Cerebellar cortex (tissue), 1 donor: Measurements from ENCODE around the gene NFATC2.

Experiments
- DNase-seq: peaks from one replicate; pipeline ENCODE4 v3.0.0-alpha.2; 2015; ENCODE audit warnings: low spot score

NFATC2 gene

GRCh38 chr20:51513545-51513944 lies 29.0 kb downstream of the NFATC2 start:
- no peak for DNase-seq

- no peak for DNase-seq
Observed at GRCh38 chr20:51512645-51513044, 29.9 kb downstream of the NFATC2 start.

DNA sequence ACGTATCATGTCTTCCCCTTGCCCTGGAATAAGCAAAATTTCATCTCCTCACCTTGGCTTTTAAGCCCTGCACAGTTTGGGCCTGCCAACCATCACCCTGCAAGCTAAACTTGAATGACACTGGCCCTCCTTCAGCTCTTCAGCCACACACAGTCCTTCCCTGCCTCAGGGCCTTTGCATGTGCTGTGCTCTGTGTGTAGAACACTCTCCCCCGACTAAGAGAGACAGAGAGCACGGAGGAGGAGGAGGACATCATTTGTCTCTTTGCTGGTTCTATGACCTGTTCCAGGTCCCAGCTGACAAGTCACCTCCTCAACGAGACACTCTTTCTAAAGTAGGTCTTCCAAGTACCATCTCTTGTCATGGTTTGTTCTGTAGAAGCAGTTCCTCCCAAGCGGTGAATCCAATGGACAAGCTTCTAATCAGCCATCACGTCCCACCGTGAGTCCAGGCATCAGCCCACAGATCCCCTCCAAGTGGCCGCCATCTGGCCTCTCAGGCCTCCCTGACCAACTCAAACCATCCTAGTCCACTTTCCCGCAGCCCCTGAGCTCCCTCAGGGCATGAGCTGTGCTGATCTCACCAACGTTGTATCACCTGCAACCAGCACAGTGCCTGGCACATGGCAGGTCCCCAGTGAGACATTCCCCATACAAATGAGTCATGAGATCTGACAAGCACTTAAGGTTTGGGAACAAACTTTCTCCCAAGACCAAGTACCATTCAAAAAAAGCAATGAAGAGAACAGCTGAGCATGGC lies 30.5 kb downstream of the NFATC2 start:
- no peak for DNase-seq

DNA sequence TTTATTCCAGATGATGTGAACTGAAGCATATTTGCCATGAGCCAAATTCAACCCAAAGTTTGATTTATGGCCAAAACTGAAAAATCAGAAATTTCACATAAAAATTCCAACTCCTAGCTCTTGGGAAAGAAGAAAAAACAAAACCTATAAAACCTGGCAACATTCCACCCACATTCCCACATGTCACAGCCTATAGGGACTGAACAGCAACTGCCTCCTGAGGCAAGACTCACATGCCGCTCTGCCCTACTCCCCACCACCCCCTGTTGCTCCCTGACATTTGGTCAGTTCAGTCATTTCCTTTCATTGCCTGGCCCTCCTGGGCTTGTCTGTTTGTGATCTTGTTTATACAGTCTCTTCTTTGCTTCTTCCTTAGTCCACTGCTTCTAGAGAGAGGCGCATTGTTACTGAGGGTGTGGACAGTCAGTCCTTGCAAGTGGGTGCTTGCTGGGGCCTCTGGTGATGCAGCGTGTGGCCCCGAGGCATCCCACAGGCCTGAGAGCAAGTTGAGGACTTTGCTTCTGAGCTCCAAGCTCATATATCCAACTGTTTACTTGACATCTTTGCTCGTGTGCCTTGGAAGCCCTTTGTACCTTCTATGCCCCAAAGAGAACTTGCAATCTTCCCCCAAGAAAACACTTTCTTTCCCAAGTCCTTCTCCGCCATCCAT lies 31.4 kb downstream of the NFATC2 start:
- no peak for DNase-seq

DNA sequence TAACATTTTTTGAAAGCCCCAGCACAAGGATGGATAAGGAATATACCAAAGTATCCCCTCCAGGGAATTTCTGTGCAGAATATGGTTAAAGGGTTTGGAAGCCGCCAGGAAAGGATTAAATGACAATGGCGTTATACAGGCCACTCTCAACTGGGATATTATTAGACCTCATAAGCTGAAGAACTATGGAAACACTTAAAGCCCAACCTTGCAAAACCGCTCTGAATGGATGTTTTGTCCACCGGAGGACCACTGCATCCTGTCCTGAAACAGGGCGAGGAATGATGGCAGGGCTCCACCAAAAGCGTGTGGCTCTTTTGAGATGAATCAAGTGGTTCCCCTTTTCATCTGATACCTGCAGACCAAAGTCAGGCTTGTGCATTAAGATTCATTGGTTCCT lies 32.4 kb downstream of the NFATC2 start:
- DNase-seq: no peak

GRCh38 chr20:51509208-51509607 lies 33.3 kb downstream of the NFATC2 start:
- DNase-seq: no peak

DNA sequence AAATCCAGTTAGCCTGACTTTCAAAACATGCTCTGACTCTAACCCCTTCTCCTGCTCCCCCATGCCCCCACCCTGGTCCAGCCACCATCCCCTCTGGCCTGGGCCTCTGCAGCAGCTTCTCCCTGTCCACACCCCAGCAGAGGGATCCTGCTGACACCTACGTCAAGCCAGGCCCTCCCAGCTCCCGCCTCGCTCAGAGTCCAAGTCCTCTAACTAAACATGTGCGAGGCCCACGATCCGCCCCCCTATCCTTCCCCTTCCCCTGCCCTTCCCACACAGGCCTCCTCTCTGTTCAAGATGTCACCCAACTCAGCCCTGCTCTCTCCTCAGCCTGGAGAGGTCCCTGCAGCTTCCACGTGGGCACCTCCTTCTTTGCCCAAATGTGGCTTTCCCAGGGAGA lies 33.7 kb downstream of the NFATC2 start:
- no peak for DNase-seq

DNA sequence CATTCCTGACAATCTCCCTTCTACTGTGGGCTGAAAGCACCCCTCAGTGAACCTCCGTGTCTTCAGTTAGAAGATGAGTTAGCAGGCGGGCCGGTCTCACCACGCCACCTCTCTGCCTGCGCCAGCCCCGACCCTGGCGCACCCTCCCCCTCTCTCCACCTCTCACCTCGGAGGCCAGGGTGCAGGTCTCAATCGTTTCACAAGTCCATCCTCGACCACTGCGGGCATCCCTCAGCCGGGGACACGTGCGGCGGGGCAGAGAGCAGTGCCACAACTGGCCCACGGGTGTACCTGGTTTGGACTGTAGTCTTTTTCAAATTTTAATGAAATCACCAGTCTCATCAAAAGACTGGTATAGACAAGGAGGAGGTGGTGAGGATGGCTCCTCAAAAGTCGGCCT lies 34.4 kb downstream of the NFATC2 start:
- DNase-seq: no peak

- no peak for DNase-seq
Observed at GRCh38 chr20:51507216-51508036, 35.1 kb downstream of the NFATC2 start.

DNA sequence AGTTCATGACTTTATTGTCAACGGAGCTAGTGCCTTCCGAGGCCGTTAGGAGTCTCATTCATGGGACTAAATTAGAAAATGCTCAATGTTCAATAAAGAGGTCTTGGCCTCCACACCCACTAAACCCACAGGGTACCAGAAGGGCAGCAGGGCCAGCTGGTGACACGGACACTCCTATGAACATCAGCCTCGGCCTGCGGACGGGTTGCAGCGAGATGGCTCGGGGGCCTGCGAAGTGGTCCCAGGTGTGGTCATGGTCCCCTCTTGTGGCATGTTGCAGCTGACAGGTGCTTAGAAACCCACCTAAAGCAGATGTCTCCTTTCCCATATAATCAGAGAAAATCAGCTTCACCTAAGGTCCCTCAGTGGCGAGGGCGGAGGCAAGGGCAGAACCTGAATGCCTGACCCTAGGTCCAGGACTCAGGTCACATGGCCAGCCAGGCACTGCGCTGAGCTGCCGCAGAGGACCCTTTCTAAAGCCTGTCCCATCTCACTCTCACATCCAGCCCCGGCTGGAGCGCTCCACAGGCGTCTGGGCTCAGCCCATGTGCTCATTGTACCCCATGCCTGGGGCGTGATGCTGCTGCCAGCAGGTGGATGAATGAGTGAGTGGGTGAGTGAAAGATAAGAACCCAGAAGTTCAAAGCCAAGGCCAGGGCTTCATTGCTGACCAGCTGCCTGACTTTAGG lies 35.8 kb downstream of the NFATC2 start:
- no peak for DNase-seq

- DNase-seq: no peak
Observed at GRCh38 chr20:51505566-51505965, 37.0 kb downstream of the NFATC2 start.

GRCh38 chr20:51503376-51503775 lies 39.1 kb downstream of the NFATC2 start:
- DNase-seq: no peak

DNA sequence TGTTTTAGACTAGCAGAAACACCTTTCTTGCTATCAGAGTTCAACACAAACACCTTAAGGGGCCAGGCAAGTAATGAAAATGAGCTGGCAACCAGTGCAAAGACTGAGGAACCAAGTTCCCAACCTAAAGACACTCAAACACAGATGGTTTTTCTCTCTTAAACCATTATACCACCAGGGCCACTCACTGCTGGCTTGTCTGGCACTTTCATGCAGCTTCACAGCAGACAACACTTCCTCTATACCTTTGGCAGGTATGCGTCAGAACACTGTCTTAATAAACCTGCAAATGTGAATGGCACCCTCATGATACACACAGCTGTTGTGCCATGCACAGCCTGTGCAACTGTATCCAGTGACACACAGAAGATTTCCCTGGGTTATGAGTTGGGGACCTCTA lies 41.6 kb downstream of the NFATC2 start:
- DNase-seq: no peak

DNA sequence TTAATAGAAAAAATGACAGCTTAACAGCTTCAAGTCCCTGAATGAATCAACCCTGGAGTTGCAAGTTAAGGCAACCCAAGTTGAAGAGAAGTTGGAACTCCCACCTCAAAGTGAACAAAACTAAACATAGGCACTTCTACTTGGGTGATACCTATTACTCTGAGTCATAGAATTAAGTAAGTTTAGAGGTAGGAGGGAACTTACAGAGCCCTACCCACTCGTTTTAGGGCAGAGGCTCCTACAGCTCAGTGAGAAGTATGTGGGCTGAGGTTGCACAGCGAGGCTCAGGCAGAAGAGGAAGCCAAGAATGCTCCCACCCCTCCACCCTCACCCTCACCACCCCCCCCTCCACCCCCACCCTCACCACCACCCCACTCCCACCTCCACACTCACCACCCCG lies 42.2 kb downstream of the NFATC2 start:
- no peak for DNase-seq

DNA sequence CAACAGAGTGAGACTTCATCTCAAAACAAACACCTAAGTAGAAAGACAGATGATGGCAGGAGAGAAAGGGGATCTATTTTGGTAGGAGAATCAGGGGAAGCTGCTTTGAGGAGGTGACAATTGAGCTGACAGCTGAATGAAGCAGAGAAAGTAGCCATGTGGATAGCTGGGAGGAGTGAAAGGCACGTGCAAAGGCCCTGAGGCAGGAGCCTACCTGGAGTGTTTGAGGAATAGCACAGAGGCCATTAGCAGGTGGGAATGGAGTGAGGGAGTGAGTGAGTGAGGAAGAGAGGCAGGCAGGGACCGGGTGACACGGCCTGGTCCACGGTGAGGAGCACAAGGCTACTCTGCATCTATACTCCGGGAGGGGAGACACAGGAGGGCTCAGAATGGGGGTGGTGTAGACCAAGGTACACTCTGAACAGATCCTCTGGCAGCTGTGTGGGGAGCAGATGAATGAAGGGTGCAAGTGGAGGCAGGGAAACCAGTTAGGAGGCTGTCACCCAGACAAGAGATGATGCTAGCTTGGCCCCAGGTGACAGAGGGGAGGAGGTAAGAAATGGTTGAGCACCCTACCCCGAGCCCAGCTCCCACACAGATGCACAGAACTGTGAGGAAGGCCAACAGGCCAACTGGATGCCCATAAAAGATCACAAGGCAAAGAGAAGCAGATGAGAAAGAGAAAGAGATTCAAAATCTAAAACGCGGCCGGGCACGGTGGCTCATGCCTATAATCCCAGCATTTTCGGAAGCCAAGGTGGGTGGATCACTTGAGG lies 43.6 kb downstream of the NFATC2 start:
- DNase-seq: no peak

- no peak for DNase-seq
Observed at GRCh38 chr20:51497542-51498467, 44.7 kb downstream of the NFATC2 start.

GRCh38 chr20:51496964-51497363 lies 45.6 kb downstream of the NFATC2 start:
- DNase-seq: no peak

DNA sequence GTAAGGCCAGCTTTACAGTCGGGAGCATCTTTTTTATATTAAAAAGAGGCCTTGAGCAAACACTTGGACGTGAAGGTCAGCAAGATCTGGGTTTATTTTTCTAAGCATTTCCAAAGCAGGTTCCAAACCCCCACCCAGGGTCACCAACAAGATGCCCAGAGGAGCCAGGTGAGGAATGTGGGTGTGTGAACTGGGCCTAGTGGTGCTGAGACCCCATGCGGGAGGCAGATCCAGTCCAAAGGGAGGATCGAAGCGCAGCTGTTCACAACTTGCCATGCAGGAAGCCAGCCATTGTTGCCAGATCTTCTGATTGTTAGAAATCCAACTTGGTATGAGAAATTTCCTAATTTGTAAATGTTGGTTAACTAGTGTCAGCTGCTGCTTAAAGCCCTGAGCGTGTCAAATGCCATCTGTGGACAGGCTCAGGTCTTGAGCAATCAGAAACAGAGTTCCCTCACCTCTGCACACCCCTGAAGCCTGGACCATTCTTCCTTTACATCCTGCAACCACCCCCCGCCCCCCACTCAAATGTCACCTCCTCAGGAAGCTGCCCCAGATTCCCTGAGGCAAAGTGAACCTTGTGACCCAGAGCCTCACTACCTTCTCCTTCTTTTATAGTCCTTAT lies 46.5 kb downstream of the NFATC2 start:
- no peak for DNase-seq

DNA sequence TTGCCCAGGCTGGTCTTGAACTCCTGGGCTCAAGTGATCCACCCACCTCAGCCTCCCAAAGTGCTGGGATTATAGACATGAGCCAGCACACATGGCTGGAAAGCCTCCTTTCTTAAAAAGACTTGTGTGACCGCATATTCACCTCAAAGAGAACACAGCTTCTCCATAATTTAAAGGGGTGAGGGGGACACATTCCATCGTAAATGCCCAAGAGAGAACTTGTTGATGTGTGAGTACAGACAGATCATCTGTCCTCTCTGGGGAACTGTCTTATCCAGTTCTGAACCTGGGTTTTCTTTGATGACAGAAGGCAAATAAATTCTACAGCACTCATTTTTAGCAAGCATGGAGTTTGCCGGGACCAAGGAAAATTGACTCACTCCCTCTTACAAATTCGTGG lies 47.2 kb downstream of the NFATC2 start:
- DNase-seq: no peak
